Central memory CD4-positive, alpha-beta T cell (primary cell): ENCODE measurements around the gene MYO19.
"Not testable (repeated sequence)": the region's sequence is repeated elsewhere in the genome, so short reads cannot be mapped to it uniquely, and the experiment has no call there.

ENCODE experiments used
- DNase-seq: peaks from one replicate; pipeline ENCODE4 v3.0.0; 2022

Gene MYO19

DNA sequence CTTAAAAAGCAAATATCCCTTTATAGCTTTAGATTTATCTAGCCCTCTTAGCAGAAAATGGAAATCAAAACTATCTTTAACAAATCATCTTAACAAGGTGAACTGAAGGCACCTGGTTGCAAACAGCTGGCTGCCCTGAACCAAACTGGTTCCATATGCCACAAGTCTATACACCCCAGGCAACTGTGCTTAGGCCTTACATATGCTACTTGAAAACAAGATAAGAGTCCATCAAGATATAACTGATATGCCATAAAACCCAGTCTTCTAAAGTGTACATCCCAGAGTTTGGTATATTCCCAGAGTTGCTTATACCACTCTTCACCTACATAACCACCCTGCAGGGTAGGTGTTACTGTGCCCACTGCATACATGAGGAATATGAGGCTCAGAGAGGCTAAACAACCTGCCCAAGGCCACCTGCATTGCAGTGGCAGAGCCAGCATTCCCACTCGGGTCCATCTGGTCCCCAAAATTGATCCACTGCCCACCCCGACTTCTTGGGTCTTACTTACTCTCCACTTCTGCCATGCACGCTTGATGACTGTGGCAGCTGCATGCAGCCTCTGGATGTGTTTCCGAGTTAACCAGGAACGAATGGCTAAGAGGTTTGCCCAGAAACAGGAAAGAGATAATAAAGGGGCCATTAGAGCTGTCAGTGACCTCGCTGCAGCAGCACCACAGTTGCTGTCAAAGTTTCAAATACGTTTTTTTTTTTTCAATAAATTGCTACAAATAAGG lies 35.9 kb downstream of the MYO19 start:
- no peak for DNase-seq

DNA sequence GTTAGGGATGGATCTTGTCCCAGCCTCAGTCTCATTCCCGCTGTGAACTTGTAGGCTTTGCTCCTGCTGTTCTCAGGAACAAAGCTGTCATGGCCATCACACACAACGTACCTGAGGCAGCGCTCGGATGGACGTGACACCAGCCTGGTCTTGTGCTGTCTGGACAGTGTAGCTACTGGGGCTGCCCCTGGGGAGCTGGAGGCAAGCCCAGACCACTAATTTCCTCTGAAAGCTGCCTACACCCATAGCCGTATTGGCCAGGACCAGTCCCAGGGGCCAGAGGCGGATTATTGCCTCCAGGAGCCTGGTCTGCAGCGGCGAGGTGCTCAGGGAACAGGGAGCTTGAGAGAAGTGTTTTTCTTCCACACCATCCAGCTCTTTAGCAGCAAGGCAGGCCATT lies 36.5 kb downstream of the MYO19 start:
- no peak for DNase-seq

DNA sequence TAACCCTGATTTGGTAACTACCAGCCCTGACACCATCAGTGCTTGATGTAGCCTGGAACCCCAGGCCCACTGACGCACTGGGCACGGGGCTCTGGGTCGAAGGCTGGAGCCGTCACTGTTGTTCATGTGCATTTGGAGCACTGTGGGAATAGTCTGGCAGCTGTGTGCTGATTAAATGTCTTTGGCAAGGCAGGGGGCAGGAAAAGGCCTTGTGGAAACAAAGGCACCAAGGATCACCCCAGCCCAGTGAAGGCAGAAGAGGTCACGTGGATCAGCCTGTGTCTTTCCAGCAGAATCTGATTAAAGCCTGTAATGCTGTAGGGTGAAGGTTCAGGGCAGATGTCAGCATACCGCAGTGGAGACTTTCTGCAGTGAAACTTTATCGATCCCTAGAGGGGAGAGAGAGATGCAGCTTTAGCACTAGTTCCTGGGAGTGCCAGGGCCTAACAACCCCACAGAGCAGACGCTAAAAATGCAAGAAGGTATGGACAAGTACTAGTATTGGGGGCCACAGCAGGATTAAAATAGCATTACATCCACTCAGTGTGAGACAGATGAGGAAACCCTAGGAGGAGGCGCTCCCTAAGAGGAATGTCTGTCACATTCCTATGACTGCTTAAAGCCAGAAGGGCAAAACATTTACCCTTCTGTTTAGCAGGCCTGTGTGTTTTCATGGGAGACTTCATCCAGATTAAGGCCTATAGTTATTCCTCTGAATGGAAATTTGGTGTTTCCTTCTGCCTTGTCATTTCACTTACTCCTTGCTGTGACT lies 38.5 kb downstream of the MYO19 start:
- DNase-seq = no peak

DNA sequence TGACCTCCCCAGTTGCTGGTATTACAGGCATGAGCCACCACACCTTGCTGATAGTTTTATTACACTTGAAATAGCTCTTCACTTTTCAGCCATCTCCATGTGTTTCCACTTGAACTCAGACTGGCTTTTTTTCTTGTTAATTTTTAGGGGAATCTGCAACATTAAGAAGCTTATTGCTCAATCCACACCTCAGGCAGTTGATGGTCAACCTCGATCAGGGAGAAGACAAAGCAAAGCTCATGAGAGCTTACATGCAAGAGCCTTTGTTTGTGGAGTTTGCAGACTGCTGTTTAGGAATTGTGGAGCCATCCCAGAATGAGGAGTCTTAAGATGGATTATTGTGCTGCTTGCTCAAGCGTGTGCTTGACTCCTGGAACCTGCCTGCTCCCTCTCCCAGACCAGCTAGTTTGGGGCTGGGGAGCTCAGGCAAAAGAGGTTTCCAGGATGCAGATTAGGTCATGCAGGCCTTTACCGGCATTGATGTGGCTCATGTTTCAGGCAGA lies 39.5 kb downstream of the MYO19 start:
- no peak for DNase-seq

DNA sequence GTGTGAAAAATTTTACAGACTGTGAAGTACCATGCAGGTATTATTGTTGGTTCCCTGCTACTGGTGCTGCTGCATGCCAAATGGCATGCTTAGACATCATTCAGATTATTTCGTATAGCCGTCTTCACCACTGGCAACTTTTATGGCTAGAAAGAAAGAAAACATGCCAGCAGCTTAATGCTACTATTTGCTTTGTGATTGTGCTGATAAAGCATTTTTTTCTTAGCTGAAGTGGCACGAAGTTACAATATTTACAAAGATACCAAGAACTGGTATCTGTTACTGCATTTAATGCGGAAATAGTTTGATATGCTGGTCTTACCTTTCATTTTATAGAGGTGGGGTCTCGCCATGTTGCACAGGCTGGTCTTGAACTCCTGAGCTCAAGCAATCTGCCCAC lies 40.0 kb downstream of the MYO19 start:
- DNase-seq = no peak

DNA sequence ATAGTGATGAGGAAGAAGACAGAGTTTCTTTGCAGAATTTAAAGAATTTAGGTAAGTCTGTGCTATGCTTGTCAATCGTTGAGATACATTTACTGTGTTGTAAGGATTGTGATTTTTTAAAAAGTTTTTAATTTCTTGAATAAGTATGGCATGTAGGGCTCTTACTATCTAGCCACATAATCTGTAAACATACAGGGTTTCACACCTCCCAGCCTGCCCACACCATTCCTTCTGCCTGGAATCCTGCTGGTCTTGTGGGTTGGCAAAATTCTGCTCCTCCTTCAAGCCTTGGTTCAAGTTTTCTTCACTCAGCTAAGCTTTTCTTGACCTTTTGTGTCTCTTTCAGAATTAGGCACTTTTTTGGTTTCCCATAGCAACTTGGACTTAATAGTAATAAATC lies 40.7 kb downstream of the MYO19 start:
- DNase-seq = no peak

DNA sequence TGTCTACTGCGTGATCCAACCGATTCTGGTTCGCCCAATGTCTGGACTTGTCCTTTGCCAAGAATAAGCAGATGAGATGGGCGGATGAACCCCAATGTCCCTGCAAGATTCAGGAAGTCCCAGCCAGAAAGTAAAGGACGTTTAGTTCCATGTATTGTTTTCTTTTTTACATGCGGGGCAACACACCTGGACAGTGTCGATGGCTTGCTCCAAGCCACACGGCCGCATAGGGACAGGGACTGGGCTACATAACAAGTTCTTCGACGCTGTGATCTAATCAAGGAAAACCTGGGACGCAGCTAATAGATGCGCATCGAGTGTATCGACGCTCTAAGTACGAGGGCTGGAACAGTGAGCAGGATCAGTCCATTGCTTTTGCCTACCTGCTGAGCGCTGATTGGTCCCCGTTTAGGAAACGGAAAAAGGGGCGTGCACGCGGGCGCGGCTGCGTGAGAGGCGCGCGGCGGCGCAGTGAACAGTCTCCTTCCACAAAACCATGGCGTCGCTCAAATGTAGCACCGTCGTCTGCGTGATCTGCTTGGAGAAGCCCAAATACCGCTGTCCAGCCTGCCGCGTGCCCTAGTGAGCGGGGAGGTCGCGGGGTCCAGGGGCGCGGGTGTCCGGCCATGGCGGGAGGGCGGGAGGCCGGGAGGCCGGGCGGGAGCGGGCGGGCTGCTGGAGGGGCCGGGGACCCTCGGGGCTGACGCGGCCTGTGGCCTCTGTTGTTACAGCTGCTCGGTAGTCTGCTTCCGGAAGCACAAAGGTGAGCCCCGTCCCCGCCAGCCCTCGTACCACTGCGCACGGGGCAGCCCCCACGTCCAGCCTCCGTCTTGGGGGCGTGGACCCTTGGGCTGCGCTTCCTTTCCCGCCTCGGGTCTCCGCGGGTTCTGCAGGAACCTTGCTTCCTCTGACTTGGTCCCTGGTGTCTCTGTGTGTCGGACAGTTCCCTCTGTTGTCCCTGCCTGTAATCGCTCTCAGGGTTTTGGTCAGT lies 48.2 kb downstream of the MYO19 start, which contains the start of gene ZNHIT3:
Gene ZNHIT3, plus strand, starts transcription at position 478 of the 991 bp plus-strand sequence. Its CDS starts 19 bp downstream, at position 497.
- DNase-seq = peak; percentile 90

DNA sequence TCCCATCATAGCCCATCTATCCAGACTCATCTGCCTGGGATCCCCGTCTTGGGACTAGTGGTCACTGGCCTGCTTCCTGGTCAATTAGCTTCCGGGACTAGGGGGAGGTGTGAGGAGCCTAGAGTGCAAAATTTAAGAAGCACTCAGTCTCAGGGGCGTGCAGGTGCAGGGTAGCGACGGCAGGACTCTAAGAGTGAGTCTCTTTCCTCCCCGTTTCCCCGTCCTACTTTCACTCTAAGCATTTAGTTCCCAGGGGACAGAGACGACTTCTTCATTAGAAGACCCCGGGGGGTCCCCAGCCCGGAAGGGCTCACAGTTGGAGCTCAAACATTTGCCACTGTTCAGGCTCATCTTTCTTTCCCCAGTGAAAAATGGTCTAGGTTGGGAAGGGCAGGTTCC lies 48.9 kb downstream of the MYO19 start:
- no peak for DNase-seq

DNA sequence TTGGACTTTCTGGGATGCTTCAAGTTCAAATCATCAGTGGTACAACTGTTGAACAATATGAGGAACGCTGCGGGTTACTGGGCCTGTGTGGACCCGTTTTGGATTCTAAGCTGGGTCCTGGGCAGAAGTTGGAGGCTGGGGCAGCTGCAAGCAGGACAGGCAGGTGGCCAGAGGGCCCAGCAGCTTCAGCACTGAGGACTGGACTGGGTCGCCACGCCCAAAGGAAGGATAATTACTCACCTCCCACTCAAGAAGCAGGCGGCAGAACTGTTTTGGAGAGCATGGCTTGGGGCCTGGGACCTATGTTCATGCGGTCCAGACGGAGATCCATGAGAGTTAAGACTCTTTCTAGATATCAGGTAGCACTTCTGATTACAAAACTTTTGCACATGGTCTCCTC lies 49.6 kb downstream of the MYO19 start:
- no peak for DNase-seq

DNA sequence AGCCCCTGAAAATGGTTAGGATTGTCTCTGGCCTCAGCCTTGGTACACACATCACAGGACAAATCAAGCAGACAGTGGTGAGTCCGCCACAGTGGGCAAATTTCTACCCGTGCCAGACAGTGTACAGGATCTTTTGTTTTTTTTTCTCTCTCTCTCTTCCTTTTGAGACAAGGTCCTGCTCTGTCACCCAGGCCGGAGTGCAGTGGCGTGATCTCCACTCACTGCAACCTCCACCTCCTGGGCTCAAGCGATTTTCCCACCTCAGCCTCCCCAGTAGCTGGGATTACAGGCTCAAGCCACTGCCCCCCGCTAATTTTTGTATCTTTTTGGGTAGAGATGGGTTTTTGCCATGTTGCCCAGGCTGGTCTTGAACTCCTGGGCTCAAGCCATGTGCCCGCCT lies 50.6 kb downstream of the MYO19 start:
- not testable (repeated sequence) for DNase-seq

DNA sequence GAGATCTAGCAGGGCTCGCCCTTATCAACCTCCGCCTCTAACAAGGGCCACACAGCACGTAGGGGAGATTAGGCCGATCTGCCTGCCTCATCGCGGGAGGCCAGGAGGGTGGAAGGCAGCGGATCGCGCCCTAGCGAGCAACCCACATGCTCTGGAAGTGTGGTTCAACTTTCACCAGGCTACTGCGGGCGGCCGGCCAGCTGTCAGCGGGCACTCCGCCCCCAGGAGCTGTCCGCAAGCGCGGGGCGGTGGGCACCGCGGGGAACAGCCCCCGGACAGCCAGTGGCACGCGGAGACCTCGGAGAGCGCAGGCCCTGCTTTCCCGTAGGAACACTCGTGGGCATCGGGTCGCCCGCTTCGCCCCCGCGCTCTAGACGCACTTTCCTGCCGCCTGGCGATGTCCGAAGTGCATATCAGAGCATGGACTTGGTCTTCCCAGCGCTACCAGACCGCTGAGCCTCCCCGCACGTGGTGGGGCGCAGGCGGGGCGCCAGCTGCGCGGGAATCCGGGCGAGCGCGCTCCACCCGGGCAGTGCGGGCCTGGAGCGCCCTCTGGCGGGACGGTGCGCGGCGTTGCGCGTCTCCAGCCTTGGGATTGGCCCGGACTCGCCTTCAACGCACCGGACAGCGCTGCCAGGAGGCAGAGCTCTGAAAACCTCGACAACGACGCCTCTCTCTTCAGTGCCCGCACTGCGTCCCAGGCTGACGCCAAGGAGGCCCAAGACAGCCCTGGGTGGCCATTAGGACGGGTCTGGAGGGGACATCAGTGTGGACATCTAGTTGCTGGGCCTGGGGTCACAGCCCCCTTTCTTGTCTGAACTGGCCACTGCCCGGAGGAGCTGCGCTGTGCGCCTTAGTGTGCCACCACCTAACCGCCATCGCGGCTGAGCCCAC lies 51.8 kb downstream of the MYO19 start:
- peak; percentile 63 for DNase-seq

DNA sequence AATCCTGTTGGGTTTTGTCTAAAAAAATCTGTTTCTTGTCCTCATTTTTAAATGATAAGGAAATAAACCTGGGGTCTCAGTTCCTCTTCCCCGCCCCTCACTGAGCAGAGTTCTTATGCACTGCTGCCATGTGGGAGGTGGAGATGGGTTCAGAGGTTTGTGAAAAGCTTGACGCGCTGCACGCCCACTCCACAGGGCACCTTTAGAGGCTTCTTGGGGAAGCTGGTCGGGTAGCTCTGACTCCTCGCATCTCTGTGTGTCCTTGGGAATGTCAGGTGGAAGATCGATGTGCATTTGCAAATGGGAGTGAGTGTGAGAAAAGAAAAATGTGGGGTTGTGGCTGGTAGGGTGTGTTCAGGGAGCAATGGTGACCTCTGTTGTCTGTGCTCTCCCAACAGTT lies 52.8 kb downstream of the MYO19 start:
- no peak for DNase-seq

DNA sequence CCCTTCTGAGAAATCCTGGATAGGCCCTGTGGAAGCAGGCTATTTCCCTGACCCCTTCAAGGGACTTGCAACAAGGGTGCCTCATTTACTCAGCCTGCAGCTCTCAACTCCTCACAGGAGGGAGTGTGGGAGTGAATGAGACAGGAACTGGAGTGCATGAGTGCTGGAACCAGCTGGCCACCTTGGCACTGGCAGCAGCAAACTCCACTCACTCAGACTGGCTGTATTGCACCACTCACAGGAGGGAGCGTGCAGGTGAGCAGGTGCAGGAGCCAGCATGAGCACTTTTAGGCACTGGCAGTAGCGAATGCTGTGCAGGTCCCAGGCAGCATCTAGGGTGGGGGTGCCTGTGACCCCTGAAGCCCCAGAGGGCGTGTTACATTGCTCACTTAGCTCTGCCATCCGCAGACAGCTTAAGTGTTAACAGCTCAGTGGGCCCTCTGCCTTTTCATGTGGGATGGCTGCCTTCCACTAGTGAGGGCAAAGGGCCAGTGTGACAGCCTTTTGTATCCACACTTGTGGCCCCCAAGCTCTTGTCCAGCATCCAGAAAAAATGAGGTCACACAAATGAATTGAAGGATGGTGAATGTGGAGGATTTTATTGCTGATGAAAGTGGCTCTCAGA lies 59.2 kb downstream of the MYO19 start:
- no peak for DNase-seq

DNA sequence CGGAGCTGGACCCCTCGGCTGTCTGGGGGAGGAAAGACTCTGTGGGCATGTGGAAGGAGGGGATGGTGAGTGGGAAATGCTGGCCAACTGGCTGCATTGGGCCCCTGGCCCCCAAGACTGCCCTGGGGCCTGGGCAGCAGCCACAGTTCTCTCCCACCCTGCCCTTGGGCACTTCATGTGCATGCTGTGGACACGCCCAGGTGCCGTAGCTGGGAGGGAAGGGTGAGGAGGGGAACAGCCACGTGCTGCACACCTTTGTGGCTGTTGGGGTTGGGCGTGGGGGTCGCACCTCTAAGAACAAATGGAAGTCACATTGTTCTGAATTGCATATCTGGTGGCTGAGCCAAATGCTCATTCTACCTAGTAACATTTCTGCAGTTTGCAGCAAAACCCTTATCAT lies 60.1 kb downstream of the MYO19 start:
- DNase-seq = no peak

DNA sequence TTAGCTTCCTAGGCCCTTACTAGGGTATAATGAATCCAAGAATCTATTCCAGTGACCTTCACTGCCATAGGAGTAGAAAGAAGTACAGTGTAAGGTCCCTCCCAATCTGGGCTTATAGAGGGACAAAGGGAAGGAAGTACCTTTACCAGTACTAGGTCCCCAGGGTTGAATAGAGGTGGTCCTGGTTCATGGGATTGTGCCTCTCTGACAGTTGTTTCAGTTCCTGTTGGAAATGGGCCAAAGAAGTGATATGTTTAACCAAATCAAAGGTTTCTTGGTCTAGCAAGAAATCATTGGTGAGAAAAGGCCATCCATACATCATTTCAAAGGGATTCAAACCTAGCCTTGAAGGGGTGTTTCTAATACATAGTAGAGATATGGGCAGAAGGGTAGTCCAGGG lies 64.2 kb downstream of the MYO19 start:
- no peak for DNase-seq

DNA sequence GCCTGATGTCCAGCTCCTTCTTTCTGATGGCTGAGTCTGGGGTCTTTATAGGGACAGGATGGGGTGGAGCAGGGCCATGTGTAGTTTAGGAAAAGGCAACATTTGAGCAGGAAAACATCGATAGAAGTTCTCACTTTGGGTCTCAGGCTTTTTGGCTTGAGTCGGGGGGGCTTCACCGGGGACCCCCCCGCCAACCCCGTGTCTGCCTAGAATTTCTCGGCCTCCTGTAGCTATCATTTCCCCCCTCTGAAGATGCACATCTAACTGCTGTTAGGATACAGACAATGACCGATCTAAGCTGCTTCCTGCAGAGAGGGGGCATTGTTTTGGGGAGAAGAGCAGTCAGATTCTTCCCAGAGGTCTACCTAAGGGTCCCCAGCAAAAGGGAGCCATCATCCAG lies 64.9 kb downstream of the MYO19 start:
- no peak for DNase-seq

DNA sequence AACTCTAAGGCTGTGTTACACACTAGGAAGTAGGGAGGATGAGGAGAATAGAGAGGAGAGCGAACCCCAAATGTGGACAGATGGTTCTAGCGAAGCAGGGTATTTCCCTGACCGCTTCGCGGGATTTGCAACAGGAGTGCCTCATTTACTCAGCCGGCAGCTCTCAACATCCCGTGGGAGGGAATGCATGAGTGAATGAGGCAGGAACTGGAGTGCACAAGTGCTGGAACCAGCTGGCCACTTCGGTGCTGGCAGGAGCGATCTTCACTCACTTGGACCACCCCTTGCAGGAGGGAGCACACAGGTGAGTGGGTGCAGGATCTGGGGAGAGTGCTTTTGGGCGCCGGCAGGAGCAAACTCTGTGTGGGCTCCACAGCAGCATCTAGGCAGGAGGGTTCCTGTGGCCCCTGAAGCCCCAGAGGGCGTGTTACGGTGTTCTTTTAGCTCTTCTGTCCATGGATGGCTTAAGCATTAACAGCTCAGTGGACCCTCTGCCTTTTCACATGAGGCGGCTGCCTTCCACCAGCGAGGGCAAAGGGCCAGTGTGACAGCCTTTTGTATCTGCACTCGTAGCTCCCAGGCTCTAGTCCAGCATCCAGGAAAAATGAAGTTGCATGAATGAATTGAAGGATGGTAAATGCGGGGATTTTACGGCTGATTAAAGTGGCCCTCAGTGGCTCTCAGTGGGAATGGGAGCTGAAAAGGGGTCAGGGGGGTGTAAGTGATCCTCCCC lies 65.6 kb downstream of the MYO19 start:
- DNase-seq = no peak

DNA sequence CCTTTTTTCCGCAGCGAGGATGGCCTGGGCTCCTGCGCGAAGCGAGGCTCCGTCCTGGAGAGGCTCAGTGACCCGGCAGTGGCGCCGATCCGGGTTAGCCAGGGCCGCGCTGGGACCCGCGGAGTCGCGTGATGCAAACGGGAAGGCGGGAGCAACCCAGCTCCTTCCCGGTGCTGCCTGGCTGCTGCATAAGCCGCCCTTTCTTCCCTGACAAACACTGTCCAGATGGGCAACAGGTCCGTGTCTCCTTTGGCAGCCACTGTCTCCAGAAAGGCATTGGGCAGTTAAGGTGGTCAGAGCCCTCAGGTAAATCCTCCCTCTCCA lies 69.9 kb downstream of the MYO19 start:
- DNase-seq = no peak

DNA sequence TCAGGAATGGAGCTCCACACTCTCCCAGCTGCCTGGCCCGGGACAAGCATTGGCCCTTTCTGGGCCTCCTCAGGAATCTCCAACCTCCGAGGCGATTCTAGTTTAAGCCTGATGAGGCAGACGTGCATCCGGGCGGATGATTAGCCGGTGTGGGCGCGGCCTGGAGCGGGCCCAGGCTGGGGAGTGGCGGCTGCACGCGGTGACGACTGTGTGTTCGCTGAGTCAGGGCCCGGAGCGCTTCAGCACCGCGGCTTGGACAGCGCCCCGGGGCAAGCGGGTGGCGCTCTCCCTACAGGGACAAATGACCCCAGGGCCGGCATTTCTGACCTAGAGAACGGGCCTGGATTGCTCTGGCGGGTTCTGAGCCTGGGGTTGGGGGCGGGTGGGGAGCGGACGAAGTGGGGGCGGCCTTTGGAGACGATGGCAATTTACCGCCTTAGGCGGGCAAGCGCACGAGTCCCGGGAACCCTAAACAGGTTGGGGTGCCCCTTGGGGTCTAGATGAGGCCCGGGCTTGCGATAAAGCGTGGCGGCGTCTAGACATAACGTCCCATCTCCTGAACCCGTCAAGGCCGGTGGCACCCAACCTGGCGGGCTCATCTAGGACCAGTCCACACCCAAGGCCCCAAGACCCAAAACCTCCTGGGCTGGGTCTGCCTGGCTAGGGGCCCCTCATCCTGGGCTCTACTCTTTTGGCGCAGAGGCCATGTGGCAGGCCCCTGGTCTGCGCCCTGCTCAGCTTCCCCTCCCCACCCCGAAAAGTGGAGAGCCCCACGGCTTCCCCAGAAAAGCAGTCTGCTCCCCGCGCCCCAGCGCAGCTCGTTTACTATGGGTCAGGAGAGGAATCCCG lies 70.5 kb downstream of the MYO19 start:
- DNase-seq = peak; percentile 25
